DOHH2 (cell line): ENCODE results near the gene LMTK2.

Experiments
- H3F3A ChIP-seq: fragments of 200-600 bp; sonication (generic), shearing (Covaris generic); 2 replicates; pipeline ENCODE4 v1.6.0; 2016; ENCODE audit warnings: antibody characterized with exemption, mild to moderate bottlenecking; ENCODE audit not compliant: control insufficient read depth, insufficient read depth
- H3K27ac ChIP-seq: fragments of 200-600 bp; sonication (generic); 2 replicates; pipeline ENCODE4 v1.5.1; 2014; ENCODE audit warnings: low read depth, mild to moderate bottlenecking, low read length, moderate library complexity
- H3K27me3 ChIP-seq: fragments of 200-600 bp; sonication (generic); 2 replicates; pipeline ENCODE4 v1.6.1; 2014; ENCODE audit warnings: mild to moderate bottlenecking, low read length, mixed read lengths; ENCODE audit not compliant: control insufficient read depth
- H3K36me3 ChIP-seq: fragments of 200-600 bp; sonication (generic); 2 replicates; pipeline ENCODE4 v1.6.1; 2014; ENCODE audit warnings: mild to moderate bottlenecking, low read length, moderate library complexity, mixed read lengths; ENCODE audit not compliant: control insufficient read depth
- H3K4me1 ChIP-seq: fragments of 200-600 bp; sonication (generic); 2 replicates; pipeline ENCODE4 v1.6.1; 2014; ENCODE audit warnings: mild to moderate bottlenecking, low read length, mixed read lengths; ENCODE audit not compliant: control insufficient read depth
- H3K4me2 ChIP-seq: fragments of 200-600 bp; sonication (generic); 2 replicates; pipeline ENCODE4 v1.6.0; 2014; ENCODE audit warnings: mild to moderate bottlenecking, low read length, moderate library complexity
- H3K4me3 ChIP-seq: fragments of 200-600 bp; sonication (generic); 2 replicates; pipeline ENCODE4 v1.5.1; 2014; ENCODE audit warnings: mild to moderate bottlenecking, low read length, mixed read lengths
- H3K79me2 ChIP-seq: fragments of 200-600 bp; sonication (generic); 2 replicates; pipeline ENCODE4 v1.6.1; 2014; ENCODE audit warnings: mild to moderate bottlenecking, low read length, mixed read lengths; ENCODE audit not compliant: control insufficient read depth
- H3K9me2 ChIP-seq: fragments of 200-600 bp; sonication (generic); replicated peaks from 2 replicates; pipeline ENCODE4 v1.6.1; 2014; ENCODE audit warnings: mild to moderate bottlenecking, low read length, mixed read lengths; ENCODE audit not compliant: control insufficient read depth
- H3K9me3 ChIP-seq: fragments of 200-600 bp; sonication (generic); 2 replicates; pipeline ENCODE4 v1.6.1; 2014; ENCODE audit warnings: antibody characterized with exemption, low read length, mixed read lengths; ENCODE audit not compliant: control insufficient read depth, insufficient read depth
- H4K20me1 ChIP-seq: fragments of 200-600 bp; sonication (generic); 2 replicates; pipeline ENCODE4 v1.6.0; 2014; ENCODE audit warnings: low read depth, mild to moderate bottlenecking, antibody characterized with exemption, low read length, moderate library complexity; ENCODE audit not compliant: control insufficient read depth, insufficient read depth
- CTCF ChIP-seq: fragments of 200-600 bp; sonication (generic); IDR thresholded peaks from one replicate; pipeline ENCODE4 v1.5.1; 2014; ENCODE audit warnings: antibody characterized with exemption, mild to moderate bottlenecking, low read depth, low read length; ENCODE audit not compliant: poor library complexity, severe bottlenecking
- EZH2phosphoT487 ChIP-seq: fragments of 200-600 bp; sonication (generic); IDR thresholded peaks from 2 replicates; pipeline ENCODE4 v1.6.1; 2017; ENCODE audit warnings: borderline replicate concordance, mild to moderate bottlenecking, antibody characterized with exemption, low read length, moderate library complexity, mixed read lengths

Gene LMTK2

GRCh38 chr7:98138672-98139071, 32.0 kb downstream of the LMTK2 start:
- Histone ChIP-seq H4K20me1 (peaks cover 67% of the 10 kb centered on the region), H3K27ac (no peak overlapping the region)

DNA sequence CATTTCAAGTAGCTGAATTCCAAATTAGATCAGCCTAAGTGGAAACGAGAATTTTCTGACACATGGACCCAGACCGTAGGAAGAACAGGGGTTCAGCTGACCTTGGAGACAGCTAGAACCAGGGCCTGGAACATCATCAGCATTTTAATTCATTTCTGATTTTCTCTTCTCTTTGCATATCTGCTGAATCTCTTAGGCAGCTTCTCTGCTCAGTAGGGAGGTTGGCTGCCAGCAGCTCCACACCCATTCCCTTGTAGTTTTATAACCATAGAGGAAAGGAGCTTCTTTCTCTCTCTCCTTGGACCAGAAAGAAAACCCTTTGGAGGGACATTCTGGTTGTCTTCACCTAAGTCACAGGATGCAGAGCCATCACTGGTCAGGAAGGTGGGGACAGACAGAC, 36.0 kb downstream of the LMTK2 start:
- no peak for TF ChIP-seq EZH2phosphoT487
- TF ChIP-seq CTCF = no peak

More at GRCh38 chr7:98138672-98139071, 32.0 kb downstream of the LMTK2 start:
- Histone ChIP-seq H3K4me2 (no peak overlapping the region), H3K4me1 (peaks cover 5% of the 10 kb centered on the region), H3K9me2 (no peaks in the 10 kb centered on the region), H3F3A (peaks cover 4% of the 10 kb centered on the region), H3K79me2 (peaks cover 6% of the 10 kb centered on the region), H3K4me3 (no peak overlapping the region), H3K36me3 (peaks cover 39% of the 10 kb centered on the region), H3K27me3 (peaks cover 28% of the 10 kb centered on the region), H3K9me3 (no peaks in the 10 kb centered on the region)
- no peak for TF ChIP-seq CTCF
- no peak for TF ChIP-seq EZH2phosphoT487

DNA sequence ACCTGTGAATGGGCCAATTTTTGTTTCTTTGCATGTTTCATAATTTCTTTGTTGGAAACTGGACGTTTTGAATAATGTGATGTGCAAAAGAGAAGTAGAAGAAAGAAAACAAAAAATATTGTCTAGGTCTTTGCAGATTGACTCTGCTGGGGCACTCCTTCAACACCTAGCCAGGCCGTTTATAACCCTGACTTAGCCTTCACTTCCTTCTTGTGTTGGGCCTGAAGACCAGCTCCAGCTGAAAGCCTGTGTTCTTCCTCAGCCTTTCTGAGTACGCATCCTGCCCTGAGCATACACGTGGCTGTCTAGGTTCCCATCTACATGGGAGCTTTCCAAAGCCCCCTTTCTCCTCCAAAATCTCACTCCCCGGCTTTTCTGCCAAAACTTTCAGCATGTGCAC, 41.9 kb downstream of the LMTK2 start:
- TF ChIP-seq EZH2phosphoT487 = no peak
- H3K4me2 ChIP-seq = no peak overlapping the region
- peaks cover 10% of the 10 kb centered on the region; the same call in 1 of the 2 replicates for H4K20me1 ChIP-seq
- peaks cover 4% of the 10 kb centered on the region for H3K4me1 ChIP-seq
- no peaks in the 10 kb centered on the region for H3K27me3 ChIP-seq
- H3K9me3 ChIP-seq = no peaks in the 10 kb centered on the region
- no peaks in the 10 kb centered on the region; the same call in 1 of the 2 replicates for H3F3A ChIP-seq
- H3K79me2 ChIP-seq = no peaks in the 10 kb centered on the region
- no peak overlapping the region for H3K27ac ChIP-seq
- peaks cover 9% of the 10 kb centered on the region for H3K36me3 ChIP-seq
- no peaks in the 10 kb centered on the region for H3K9me2 ChIP-seq
- H3K4me3 ChIP-seq = no peak overlapping the region

More for the DNA sequence above, 36.0 kb downstream of the LMTK2 start:
- peaks cover 28% of the 10 kb centered on the region for H4K20me1 ChIP-seq
- no peaks in the 10 kb centered on the region; the same call in 1 of the 2 replicates for H3F3A ChIP-seq
- H3K27ac ChIP-seq = no peak overlapping the region
- H3K4me2 ChIP-seq = no peak overlapping the region
- H3K9me2 ChIP-seq = no peaks in the 10 kb centered on the region
- H3K4me3 ChIP-seq = no peak overlapping the region
- H3K4me1 ChIP-seq = no peaks in the 10 kb centered on the region
- H3K36me3 ChIP-seq = peaks cover 37% of the 10 kb centered on the region
- H3K79me2 ChIP-seq = no peaks in the 10 kb centered on the region
- no peaks in the 10 kb centered on the region for H3K9me3 ChIP-seq
- no peaks in the 10 kb centered on the region for H3K27me3 ChIP-seq

GRCh38 chr7:98149116-98149692, 42.5 kb downstream of the LMTK2 start:
- Histone ChIP-seq H4K20me1 (peaks cover 10% of the 10 kb centered on the region; the same call in 1 of the 2 replicates), H3K9me2 (no peaks in the 10 kb centered on the region), H3K4me1 (peaks cover 4% of the 10 kb centered on the region), H3K27me3 (no peaks in the 10 kb centered on the region), H3K9me3 (no peaks in the 10 kb centered on the region), H3K79me2 (no peaks in the 10 kb centered on the region), H3K4me3 (no peak overlapping the region), H3K4me2 (no peak overlapping the region), H3K36me3 (peaks cover 9% of the 10 kb centered on the region), H3F3A (no peaks in the 10 kb centered on the region; the same call in 1 of the 2 replicates), H3K27ac (no peak overlapping the region)
- TF ChIP-seq CTCF (no peak), EZH2phosphoT487 (no peak)
